Measurements from ENCODE around the gene ACP2. TPM values are rescaled to one million over a fixed set of nuclear protein-coding genes. Genes with fewer than 3 reads are reported as not detected.

ACP2 gene
- total RNA-seq, 1 donor from 2014 or later, result 11.5 TPM

- Histone ChIP-seq H3K4me1 (ENCODE audit: control insufficient read depth in 3 of 3, insufficient read depth in 3 of 3, low read length in 3 of 3) (peaks cover 39 to 52% (median 49%) of the 10 kb centered on the region in 3 donors), H3K27ac (ENCODE audit: low read depth, low read length) (peak overlapping the region; percentile 93), H3K9ac (ENCODE audit: low read depth in 1 of 3, low read length in 3 of 3) (peak overlapping the region; percentile 84 to 93 (median 92))
Measured at GRCh38 chr11:47269002-47269828, 20.6 kb upstream of the ACP2 start.

DNA sequence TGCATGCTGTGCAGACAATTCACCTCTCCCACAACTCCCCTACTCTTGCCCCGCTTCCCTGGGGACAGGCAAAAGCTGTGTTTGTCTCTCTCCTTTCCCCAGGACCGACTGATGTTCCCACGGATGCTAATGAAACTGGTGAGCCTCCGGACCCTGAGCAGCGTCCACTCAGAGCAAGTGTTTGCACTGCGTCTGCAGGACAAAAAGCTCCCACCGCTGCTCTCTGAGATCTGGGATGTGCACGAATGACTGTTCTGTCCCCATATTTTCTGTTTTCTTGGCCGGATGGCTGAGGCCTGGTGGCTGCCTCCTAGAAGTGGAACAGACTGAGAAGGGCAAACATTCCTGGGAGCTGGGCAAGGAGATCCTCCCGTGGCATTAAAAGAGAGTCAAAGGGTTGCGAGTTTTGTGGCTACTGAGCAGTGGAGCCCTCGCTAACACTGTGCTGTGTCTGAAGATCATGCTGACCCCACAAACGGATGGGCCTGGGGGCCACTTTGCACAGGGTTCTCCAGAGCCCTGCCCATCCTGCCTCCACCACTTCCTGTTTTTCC is 19.9 kb upstream of the ACP2 start:
- H3K27ac ChIP-seq (ENCODE audit: low read depth, low read length), result peak overlapping the region; percentile 93
- peak overlapping the region; percentile 9 to 87 (median 76) for H3K4me3 ChIP-seq (ENCODE audit: low read length in 3 of 3)
- H3K4me1 ChIP-seq (ENCODE audit: control insufficient read depth in 3 of 3, insufficient read depth in 3 of 3, low read length in 3 of 3), result peaks cover 39 to 47% (median 44%) of the 10 kb centered on the region in 3 donors
- H3K9me3 ChIP-seq (ENCODE audit: control insufficient read depth in 3 of 3, low read length in 3 of 3), result no peaks in the 10 kb centered on the region
- H3K9ac ChIP-seq (ENCODE audit: low read depth in 1 of 3, low read length in 3 of 3), result peak overlapping the region; percentile 63 to 79 (median 67)
- H3K27me3 ChIP-seq (ENCODE audit: control insufficient read depth in 3 of 3, insufficient read depth in 3 of 3, low read length in 3 of 3), result no peaks in the 10 kb centered on the region
- H3K36me3 ChIP-seq (ENCODE audit: control insufficient read depth in 3 of 3, insufficient read depth in 3 of 3, low read length in 3 of 3), result peaks cover 0 to 10% (median 0%) of the 10 kb centered on the region in 3 donors

More at GRCh38 chr11:47269002-47269828, 20.6 kb upstream of the ACP2 start:
- H3K27me3 ChIP-seq (ENCODE audit: control insufficient read depth in 3 of 3, insufficient read depth in 3 of 3, low read length in 3 of 3), result no peaks in the 10 kb centered on the region
- H3K36me3 ChIP-seq (ENCODE audit: control insufficient read depth in 3 of 3, insufficient read depth in 3 of 3, low read length in 3 of 3), result peaks cover 0 to 10% (median 3%) of the 10 kb centered on the region in 3 donors
- no peaks in the 10 kb centered on the region for H3K9me3 ChIP-seq (ENCODE audit: control insufficient read depth in 3 of 3, low read length in 3 of 3)
- H3K4me3 ChIP-seq (ENCODE audit: low read length in 3 of 3), result peak overlapping the region; percentile 76 to 88 (median 87)

- Histone ChIP-seq H3K36me3 (ENCODE audit: control insufficient read depth in 3 of 3, insufficient read depth in 3 of 3, low read length in 3 of 3) (peaks cover 0 to 11% (median 0%) of the 10 kb centered on the region in 3 donors), H3K9me3 (ENCODE audit: control insufficient read depth in 3 of 3, low read length in 3 of 3) (no peaks in the 10 kb centered on the region), H3K4me1 (ENCODE audit: control insufficient read depth in 3 of 3, insufficient read depth in 3 of 3, low read length in 3 of 3) (peaks cover 36 to 42% (median 40%) of the 10 kb centered on the region in 3 donors), H3K9ac (ENCODE audit: low read depth in 1 of 3, low read length in 3 of 3) (no peak overlapping the region), H3K27me3 (ENCODE audit: control insufficient read depth in 3 of 3, insufficient read depth in 3 of 3, low read length in 3 of 3) (no peaks in the 10 kb centered on the region), H3K4me3 (ENCODE audit: low read length in 3 of 3) (no peak overlapping the region), H3K27ac (ENCODE audit: low read depth, low read length) (no peak overlapping the region)
Measured at GRCh38 chr11:47267876-47268275, 19.3 kb upstream of the ACP2 start.

GRCh38 chr11:47264521-47264920 is 15.9 kb upstream of the ACP2 start:
- no peak overlapping the region for H3K9ac ChIP-seq (ENCODE audit: low read depth in 1 of 3, low read length in 3 of 3)
- H3K9me3 ChIP-seq (ENCODE audit: control insufficient read depth in 3 of 3, low read length in 3 of 3), result no peaks in the 10 kb centered on the region
- H3K36me3 ChIP-seq (ENCODE audit: control insufficient read depth in 3 of 3, insufficient read depth in 3 of 3, low read length in 3 of 3), result peaks cover 0 to 19% (median 3%) of the 10 kb centered on the region in 3 donors
- H3K4me3 ChIP-seq (ENCODE audit: low read length in 3 of 3), result no peak overlapping the region
- no peak overlapping the region for H3K27ac ChIP-seq (ENCODE audit: low read depth, low read length)
- H3K4me1 ChIP-seq (ENCODE audit: control insufficient read depth in 3 of 3, insufficient read depth in 3 of 3, low read length in 3 of 3), result peaks cover 17 to 20% (median 19%) of the 10 kb centered on the region in 3 donors
- no peaks in the 10 kb centered on the region for H3K27me3 ChIP-seq (ENCODE audit: control insufficient read depth in 3 of 3, insufficient read depth in 3 of 3, low read length in 3 of 3)

DNA sequence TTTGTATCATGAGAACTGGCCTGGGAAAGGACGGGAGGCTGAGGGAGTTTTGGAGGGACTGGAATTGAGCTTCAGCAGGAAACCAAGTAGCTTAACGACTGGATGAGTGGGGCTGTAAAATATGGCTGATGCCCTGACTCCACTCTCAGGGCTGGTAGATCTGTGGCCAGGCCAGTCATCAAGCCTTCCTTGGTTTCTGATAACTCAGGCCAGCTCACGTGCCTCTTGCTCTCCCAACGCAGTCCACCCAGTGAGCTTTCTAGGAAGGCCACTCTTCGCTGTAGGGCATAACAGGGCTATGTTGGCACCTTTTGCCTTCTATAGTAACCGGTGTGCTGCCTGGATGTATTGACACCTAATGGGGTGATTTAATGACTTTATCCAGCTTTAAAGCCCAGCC is 15.5 kb upstream of the ACP2 start:
- H3K27me3 ChIP-seq (ENCODE audit: control insufficient read depth in 3 of 3, insufficient read depth in 3 of 3, low read length in 3 of 3), result no peaks in the 10 kb centered on the region
- no peaks in the 10 kb centered on the region for H3K9me3 ChIP-seq (ENCODE audit: control insufficient read depth in 3 of 3, low read length in 3 of 3)
- no peak overlapping the region for H3K27ac ChIP-seq (ENCODE audit: low read depth, low read length)
- H3K9ac ChIP-seq (ENCODE audit: low read depth in 1 of 3, low read length in 3 of 3), result no peak overlapping the region
- peaks cover 19 to 22% (median 21%) of the 10 kb centered on the region in 3 donors for H3K4me1 ChIP-seq (ENCODE audit: control insufficient read depth in 3 of 3, insufficient read depth in 3 of 3, low read length in 3 of 3)
- peaks cover 0 to 19% (median 3%) of the 10 kb centered on the region in 3 donors for H3K36me3 ChIP-seq (ENCODE audit: control insufficient read depth in 3 of 3, insufficient read depth in 3 of 3, low read length in 3 of 3)
- H3K4me3 ChIP-seq (ENCODE audit: low read length in 3 of 3), result no peak overlapping the region

GRCh38 chr11:47261291-47261800 is 12.7 kb upstream of the ACP2 start:
- Histone ChIP-seq H3K9me3 (ENCODE audit: control insufficient read depth in 3 of 3, low read length in 3 of 3) (no peaks in the 10 kb centered on the region), H3K9ac (ENCODE audit: low read depth in 1 of 3, low read length in 3 of 3) (no peak overlapping the region), H3K27ac (ENCODE audit: low read depth, low read length) (no peak overlapping the region), H3K27me3 (ENCODE audit: control insufficient read depth in 3 of 3, insufficient read depth in 3 of 3, low read length in 3 of 3) (no peaks in the 10 kb centered on the region), H3K4me1 (ENCODE audit: control insufficient read depth in 3 of 3, insufficient read depth in 3 of 3, low read length in 3 of 3) (peaks cover 25 to 27% (median 27%) of the 10 kb centered on the region in 3 donors), H3K4me3 (ENCODE audit: low read length in 3 of 3) (no peak overlapping the region), H3K36me3 (ENCODE audit: control insufficient read depth in 3 of 3, insufficient read depth in 3 of 3, low read length in 3 of 3) (peaks cover 0 to 13% (median 3%) of the 10 kb centered on the region in 3 donors)

DNA sequence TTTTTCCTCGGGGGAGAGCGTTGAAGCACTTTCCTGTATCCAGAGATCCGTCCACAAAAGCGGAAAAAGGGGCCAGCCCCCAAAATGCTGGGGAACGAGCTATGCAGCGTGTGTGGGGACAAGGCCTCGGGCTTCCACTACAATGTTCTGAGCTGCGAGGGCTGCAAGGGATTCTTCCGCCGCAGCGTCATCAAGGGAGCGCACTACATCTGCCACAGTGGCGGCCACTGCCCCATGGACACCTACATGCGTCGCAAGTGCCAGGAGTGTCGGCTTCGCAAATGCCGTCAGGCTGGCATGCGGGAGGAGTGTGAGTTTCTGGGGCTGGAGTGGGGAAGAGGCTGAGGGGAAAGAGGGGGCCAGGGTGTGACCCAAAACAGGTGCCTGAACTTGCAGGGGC is 11.8 kb upstream of the ACP2 start:
- Histone ChIP-seq H3K27me3 (ENCODE audit: control insufficient read depth in 3 of 3, insufficient read depth in 3 of 3, low read length in 3 of 3) (no peaks in the 10 kb centered on the region), H3K27ac (ENCODE audit: low read depth, low read length) (no peak overlapping the region), H3K36me3 (ENCODE audit: control insufficient read depth in 3 of 3, insufficient read depth in 3 of 3, low read length in 3 of 3) (peaks cover 0 to 9% (median 3%) of the 10 kb centered on the region in 3 donors), H3K9ac (ENCODE audit: low read depth in 1 of 3, low read length in 3 of 3) (no peak overlapping the region), H3K4me1 (ENCODE audit: control insufficient read depth in 3 of 3, insufficient read depth in 3 of 3, low read length in 3 of 3) (peaks cover 27 to 33% (median 28%) of the 10 kb centered on the region in 3 donors), H3K9me3 (ENCODE audit: control insufficient read depth in 3 of 3, low read length in 3 of 3) (no peaks in the 10 kb centered on the region), H3K4me3 (ENCODE audit: low read length in 3 of 3) (no peak overlapping the region)

DNA sequence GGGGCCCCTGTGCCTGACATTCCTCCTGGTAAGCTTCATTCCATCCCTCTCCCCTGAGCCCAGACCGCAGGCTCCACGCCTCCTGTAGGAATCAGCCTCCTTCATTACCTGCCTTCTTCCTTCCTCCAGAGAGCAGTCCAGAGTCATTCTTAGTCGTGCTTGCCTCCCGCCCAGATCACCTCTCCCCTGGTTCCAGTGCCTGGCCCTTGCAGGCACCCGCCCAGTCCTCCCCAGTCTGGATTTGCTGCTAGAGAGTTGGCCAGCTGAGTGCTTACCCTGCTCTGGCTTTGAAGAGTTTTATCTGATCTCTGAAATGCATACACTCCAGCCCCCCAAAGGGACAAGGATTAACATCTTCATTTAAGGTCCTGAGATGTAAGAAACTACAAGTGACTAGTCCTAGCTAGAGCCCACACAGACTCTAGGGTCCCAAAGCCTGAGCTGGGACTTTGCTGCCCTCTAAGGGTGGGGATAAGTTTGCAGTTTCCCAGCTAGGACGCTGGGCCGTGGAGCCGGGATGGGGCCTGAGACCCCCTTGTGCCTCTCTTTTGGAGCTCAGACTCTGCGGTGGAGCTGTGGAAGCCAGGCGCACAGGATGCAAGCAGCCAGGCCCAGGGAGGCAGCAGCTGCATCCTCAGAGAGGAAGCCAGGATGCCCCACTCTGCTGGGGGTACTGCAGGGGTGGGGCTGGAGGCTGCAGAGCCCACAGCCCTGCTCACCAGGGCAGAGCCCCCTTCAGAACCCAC is 10.8 kb upstream of the ACP2 start:
- peaks cover 36 to 39% (median 36%) of the 10 kb centered on the region in 3 donors for H3K4me1 ChIP-seq (ENCODE audit: control insufficient read depth in 3 of 3, insufficient read depth in 3 of 3, low read length in 3 of 3)
- H3K9ac ChIP-seq (ENCODE audit: low read depth in 1 of 3, low read length in 3 of 3), result peak overlapping the region; percentile 28 to 57 (median 40)
- no peak overlapping the region for H3K27ac ChIP-seq (ENCODE audit: low read depth, low read length)
- H3K9me3 ChIP-seq (ENCODE audit: control insufficient read depth in 3 of 3, low read length in 3 of 3), result no peaks in the 10 kb centered on the region
- peak overlapping the region; percentile 29 to 75 (median 48) for H3K4me3 ChIP-seq (ENCODE audit: low read length in 3 of 3)
- no peaks in the 10 kb centered on the region for H3K27me3 ChIP-seq (ENCODE audit: control insufficient read depth in 3 of 3, insufficient read depth in 3 of 3, low read length in 3 of 3)
- peaks cover 0 to 9% (median 3%) of the 10 kb centered on the region in 3 donors for H3K36me3 ChIP-seq (ENCODE audit: control insufficient read depth in 3 of 3, insufficient read depth in 3 of 3, low read length in 3 of 3)

DNA sequence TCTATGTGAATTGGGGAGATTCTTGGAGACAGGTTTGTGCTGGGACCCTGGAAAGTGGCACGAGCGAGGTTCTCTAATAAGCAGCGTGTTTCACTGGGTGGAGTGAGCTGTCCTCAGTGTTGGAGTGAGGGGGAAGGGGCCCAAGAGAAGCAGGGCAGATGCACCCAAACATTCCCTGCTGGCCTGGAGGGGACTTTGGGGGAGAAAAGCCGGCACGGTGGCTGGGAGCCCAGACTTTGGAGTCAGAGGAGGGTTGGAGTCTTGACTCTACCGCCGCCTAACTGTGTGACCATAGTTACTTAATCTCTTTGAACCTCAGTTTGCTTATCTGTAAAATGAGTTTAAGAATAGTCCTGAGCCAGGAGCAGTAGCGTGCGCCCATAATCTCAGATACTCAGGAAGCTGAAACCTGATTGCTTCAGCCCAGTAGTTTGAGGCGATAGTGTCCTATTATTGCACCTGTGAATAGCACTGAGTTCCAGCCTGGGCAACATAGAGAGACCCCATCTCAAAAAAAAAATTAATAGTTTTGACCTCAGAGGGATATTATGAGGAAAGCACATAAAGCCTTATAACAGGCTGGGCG is 9.8 kb upstream of the ACP2 start:
- peak overlapping the region; percentile 79 for H3K27ac ChIP-seq (ENCODE audit: low read depth, low read length)
- H3K9me3 ChIP-seq (ENCODE audit: control insufficient read depth in 3 of 3, low read length in 3 of 3), result no peaks in the 10 kb centered on the region
- H3K4me3 ChIP-seq (ENCODE audit: low read length in 3 of 3), result peak overlapping the region; percentile 52 to 75 (median 54)
- H3K27me3 ChIP-seq (ENCODE audit: control insufficient read depth in 3 of 3, insufficient read depth in 3 of 3, low read length in 3 of 3), result no peaks in the 10 kb centered on the region
- peak overlapping the region; percentile 54 to 77 (median 62) for H3K9ac ChIP-seq (ENCODE audit: low read depth in 1 of 3, low read length in 3 of 3)
- H3K36me3 ChIP-seq (ENCODE audit: control insufficient read depth in 3 of 3, insufficient read depth in 3 of 3, low read length in 3 of 3), result peaks cover 0 to 9% (median 3%) of the 10 kb centered on the region in 3 donors
- H3K4me1 ChIP-seq (ENCODE audit: control insufficient read depth in 3 of 3, insufficient read depth in 3 of 3, low read length in 3 of 3), result peaks cover 46 to 49% (median 46%) of the 10 kb centered on the region in 3 donors
